Activated T-helper 1 cell treated with anti-CD3 and anti-CD28 coated beads, Interleukin-12 subunit alpha, Interleukin-12 subunit beta, Interleukin-2, Interleukin-4 antibody, amounts not matched to agents 30 ng/mL and 10 ng/mL and 1 ng/mL, durations not matched to agents 14 hours and 24 hours and 36 hours (primary cell): ENCODE results near the gene THBS3. TPM values are rescaled to one million over a fixed set of nuclear protein-coding genes. Genes with fewer than 3 reads are reported as not detected.
"Not testable (repeated sequence)": the region's sequence is repeated elsewhere in the genome, so short reads cannot be mapped to it uniquely, and the experiment has no call there.

Experiments used
- DNase-seq: peaks from one replicate; pipeline ENCODE4 v3.0.0; 2021; ENCODE audit warnings: low spot score
- H3K27ac Mint-ChIP-seq: one replicate; pipeline ENCODE4 v1.8.0; 2021; ENCODE audit warnings: mild to moderate bottlenecking, mixed read lengths
- H3K27me3 Mint-ChIP-seq: one replicate; pipeline ENCODE4 v1.8.0; 2022; ENCODE audit warnings: mild to moderate bottlenecking, moderate library complexity, mixed read lengths; ENCODE audit not compliant: insufficient read depth
- H3K36me3 Mint-ChIP-seq: one replicate; pipeline ENCODE4 v1.8.0; 2021; ENCODE audit warnings: low read depth, mixed read lengths
- H3K4me1 Mint-ChIP-seq: one replicate; pipeline ENCODE4 v1.8.0; 2021; ENCODE audit warnings: low read depth, mixed read lengths
- H3K4me3 Mint-ChIP-seq: one replicate; pipeline ENCODE4 v1.8.0; 2021; ENCODE audit warnings: mild to moderate bottlenecking, moderate library complexity, mixed read lengths
- H3K9me3 Mint-ChIP-seq: one replicate; pipeline ENCODE4 v1.8.0; 2021; ENCODE audit warnings: mixed read lengths
- intact Hi-C: fragments of 100-400 bp; cut with micrococcal nuclease; formaldehyde crosslinking; loops from one replicate; pipeline ENCODE4 v1.15.1; 2024
- total RNA-seq: library from RNA; stranded (reverse); gene quantifications from 2 replicates; pipeline ENCODE4 v1.2.3, GENCODE V29; 2022

The THBS3 gene
- total RNA-seq, 1 donor from 2014 or later: 9.7 TPM

- DNase-seq, intact Hi-C loops, H3K9me3 Mint-ChIP-seq, H3K4me1 Mint-ChIP-seq, H3K4me3 Mint-ChIP-seq, H3K27ac Mint-ChIP-seq, H3K36me3 Mint-ChIP-seq: not testable (repeated sequence)
- peaks cover 19% of the 10 kb centered on the region for H3K27me3 Mint-ChIP-seq
These were observed 51.6 kb downstream of the THBS3 start for GRCh38 chr1:155155996-155156643.

Other genes starting within 250 kb of the THBS3 start
- 34.7 and 35.0 TPM in 2 replicates for gene PYGO2, start 246.1 kb downstream of the THBS3 start, total RNA-seq
- 61.4 and 62.3 TPM in 2 replicates for gene SHC1, start 237.2 kb downstream of the THBS3 start, total RNA-seq
- 151 and 158 TPM in 2 replicates for gene CKS1B, start 233.2 kb downstream of the THBS3 start, total RNA-seq
- 69.2 and 74.3 TPM in 2 replicates for gene FLAD1, start 224.6 kb downstream of the THBS3 start, total RNA-seq
- 1.5 and 1.8 TPM in 2 replicates for gene LENEP, start 214.3 kb downstream of the THBS3 start, total RNA-seq
- 166 and 172 TPM in 2 replicates for gene ZBTB7B, start 205.1 kb downstream of the THBS3 start, total RNA-seq
- gene DCST2, start 174.1 kb downstream of the THBS3 start, total RNA-seq: 0.26 and 0.27 TPM in 2 replicates
- gene DCST1, start 174.1 kb downstream of the THBS3 start, total RNA-seq: not detected in 2 replicates
- gene ADAM15, start 156.6 kb downstream of the THBS3 start, total RNA-seq: 82.9 and 86.8 TPM in 2 replicates
- 5.7 and 6.8 TPM in 2 replicates for gene EFNA4, start 144.2 kb downstream of the THBS3 start, total RNA-seq
- 2.8 and 3.0 TPM in 2 replicates for gene EFNA3, start 129.1 kb downstream of the THBS3 start, total RNA-seq
- not detected in 2 replicates for gene EFNA1, start 80.0 kb downstream of the THBS3 start, total RNA-seq
- 45.7 and 47.7 TPM in 2 replicates for gene SLC50A1, start 72.0 kb downstream of the THBS3 start, total RNA-seq
- 43.7 and 45.1 TPM in 2 replicates for gene DPM3, start 67.4 kb downstream of the THBS3 start, total RNA-seq
- gene KRTCAP2, start 34.6 kb downstream of the THBS3 start, total RNA-seq: 230 and 238 TPM in 2 replicates
- 10.2 and 12.6 TPM in 2 replicates for gene TRIM46, start 34.0 kb downstream of the THBS3 start, total RNA-seq
- gene MTX1, start 798 bp upstream of the THBS3 start, total RNA-seq: 61.8 and 62.3 TPM in 2 replicates
- gene ENTREP3, start 47.6 kb upstream of the THBS3 start, total RNA-seq: 40.3 and 45.5 TPM in 2 replicates
- gene SCAMP3, start 54.5 kb upstream of the THBS3 start, total RNA-seq: 147 and 168 TPM in 2 replicates
- 87.0 and 91.6 TPM in 2 replicates for gene CLK2, start 65.6 kb upstream of the THBS3 start, total RNA-seq
- 2.5 and 3.3 TPM in 2 replicates for gene HCN3, start 69.6 kb upstream of the THBS3 start, total RNA-seq
- 0.05 and 0.15 TPM in 2 replicates for gene PKLR, start 93.5 kb upstream of the THBS3 start, total RNA-seq
- gene FDPS, start 101.0 kb upstream of the THBS3 start, total RNA-seq: 274 and 289 TPM in 2 replicates
- 28.7 and 34.7 TPM in 2 replicates for gene RUSC1, start 113.0 kb upstream of the THBS3 start, total RNA-seq